Measurements from ENCODE around the gene SF1. TPM values are rescaled to one million over a fixed set of nuclear protein-coding genes. Genes with fewer than 3 reads are reported as not detected.

Gene SF1
- total RNA-seq, 1 experiment from 2014 or later: 360 TPM

DNA sequence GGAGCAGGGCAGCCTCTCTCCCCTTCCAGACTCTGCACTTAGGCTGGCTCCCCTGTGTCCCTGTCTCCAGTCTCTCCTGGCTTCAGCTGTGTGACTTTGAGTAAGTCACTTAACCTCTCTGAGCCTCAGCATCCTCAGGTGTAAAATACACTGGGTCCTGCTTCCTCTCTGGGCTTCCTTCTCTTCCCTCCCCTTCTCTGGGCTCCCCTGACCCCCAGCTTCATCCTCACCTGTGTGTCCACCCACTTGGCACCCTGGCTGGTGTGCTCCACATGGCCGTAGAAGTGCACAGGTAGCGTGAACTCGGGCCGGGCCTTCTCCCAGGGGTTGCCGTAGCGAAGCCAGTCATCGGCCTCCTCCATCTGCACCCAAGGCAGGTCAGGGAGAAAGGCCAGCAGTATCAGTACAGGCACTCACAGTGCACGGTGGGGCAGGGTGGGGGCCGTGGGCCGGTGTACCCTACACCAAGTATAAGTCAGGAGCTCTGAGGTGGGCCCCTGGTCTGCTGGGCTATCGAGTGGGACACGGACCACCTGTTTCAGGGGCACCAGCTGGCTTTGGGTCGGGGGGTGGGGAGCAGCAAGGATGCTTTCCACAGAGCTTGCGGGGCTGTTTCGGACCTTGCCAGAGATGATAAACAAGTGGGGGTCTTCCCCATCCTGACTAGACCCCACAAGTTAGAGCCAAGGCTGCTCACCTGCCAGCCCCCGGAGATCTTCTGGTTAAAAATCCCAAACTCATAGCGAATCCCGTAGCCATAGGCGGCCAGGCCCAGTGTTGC is 20.6 kb downstream of the SF1 start:
- DNase-seq (ENCODE audit: low read depth, low spot score) (no peak), ATAC-seq (no peak)
- CTCF ChIA-PET: interaction anchor here (0.6 kb wide), 1 partner anchor 69 kb away, joined by 8 read pairs; no protein-coding TSS in a partner anchor
- TF ChIP-seq, protein P1, sequence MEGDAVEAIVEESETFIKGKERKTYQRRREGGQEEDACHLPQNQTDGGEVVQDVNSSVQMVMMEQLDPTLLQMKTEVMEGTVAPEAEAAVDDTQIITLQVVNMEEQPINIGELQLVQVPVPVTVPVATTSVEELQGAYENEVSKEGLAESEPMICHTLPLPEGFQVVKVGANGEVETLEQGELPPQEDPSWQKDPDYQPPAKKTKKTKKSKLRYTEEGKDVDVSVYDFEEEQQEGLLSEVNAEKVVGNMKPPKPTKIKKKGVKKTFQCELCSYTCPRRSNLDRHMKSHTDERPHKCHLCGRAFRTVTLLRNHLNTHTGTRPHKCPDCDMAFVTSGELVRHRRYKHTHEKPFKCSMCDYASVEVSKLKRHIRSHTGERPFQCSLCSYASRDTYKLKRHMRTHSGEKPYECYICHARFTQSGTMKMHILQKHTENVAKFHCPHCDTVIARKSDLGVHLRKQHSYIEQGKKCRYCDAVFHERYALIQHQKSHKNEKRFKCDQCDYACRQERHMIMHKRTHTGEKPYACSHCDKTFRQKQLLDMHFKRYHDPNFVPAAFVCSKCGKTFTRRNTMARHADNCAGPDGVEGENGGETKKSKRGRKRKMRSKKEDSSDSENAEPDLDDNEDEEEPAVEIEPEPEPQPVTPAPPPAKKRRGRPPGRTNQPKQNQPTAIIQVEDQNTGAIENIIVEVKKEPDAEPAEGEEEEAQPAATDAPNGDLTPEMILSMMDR (IDR thresholded peaks at IDR 0.05): no peak
- TF ChIP-seq SIN3A (IDR thresholded peaks at IDR 0.05; ENCODE audit: borderline replicate concordance, insufficient read depth, low read depth, low read length): no peak
- no peak for TF ChIP-seq POLR2AphosphoS5 (IDR thresholded peaks at IDR 0.05; ENCODE audit: low read depth, low read length)
- BruUV-seq (replicated peaks): no TSS peak
- H3K36me3 ChIP-seq (ENCODE audit: control insufficient read depth, insufficient read depth, low read length): no peaks in the 10 kb centered on the region
- no peak overlapping the region for H3K4me3 ChIP-seq (ENCODE audit: low read depth in 2 of 2, low read length in 2 of 2)
- intact Hi-C loops (cut with micrococcal nuclease; ENCODE audit: unreplicated experiment): no loop called here
- H3K27me3 ChIP-seq (ENCODE audit: control insufficient read depth, insufficient read depth, low read length): no peaks in the 10 kb centered on the region
- POLR2A ChIA-PET: no interaction called here
- H3K4me1 ChIP-seq (ENCODE audit: control insufficient read depth, insufficient read depth, low read length): peaks cover 3% of the 10 kb centered on the region
- in situ Hi-C loops (cut with HindIII; ENCODE audit: low pct_unique_long_range_greater_than_20kb, low sequenced_read_pairs): no loop called here
- H3K9me3 ChIP-seq (ENCODE audit: control insufficient read depth, insufficient read depth, low read depth, low read length): no peaks in the 10 kb centered on the region
- no peak overlapping the region for H3K27ac ChIP-seq (ENCODE audit: low read length)

GRCh38 chr11:64755681-64756361 is 22.5 kb downstream of the SF1 start:
- ChIA-PET POLR2A (no interaction called here), CTCF (no interaction called here)
- Histone ChIP-seq H3K27me3 (ENCODE audit: control insufficient read depth, insufficient read depth, low read length) (no peaks in the 10 kb centered on the region), H3K4me3 (ENCODE audit: low read depth in 2 of 2, low read length in 2 of 2) (no peak overlapping the region), H3K36me3 (ENCODE audit: control insufficient read depth, insufficient read depth, low read length) (no peaks in the 10 kb centered on the region), H3K27ac (ENCODE audit: low read length) (no peak overlapping the region), H3K4me1 (ENCODE audit: control insufficient read depth, insufficient read depth, low read length) (no peaks in the 10 kb centered on the region), H3K9me3 (ENCODE audit: control insufficient read depth, insufficient read depth, low read depth, low read length) (no peaks in the 10 kb centered on the region)
- intact Hi-C loops (cut with micrococcal nuclease; ENCODE audit: unreplicated experiment): no loop called here
- TF ChIP-seq, protein P1 (IDR thresholded peaks at IDR 0.05): no peak
- TF ChIP-seq, protein P2, sequence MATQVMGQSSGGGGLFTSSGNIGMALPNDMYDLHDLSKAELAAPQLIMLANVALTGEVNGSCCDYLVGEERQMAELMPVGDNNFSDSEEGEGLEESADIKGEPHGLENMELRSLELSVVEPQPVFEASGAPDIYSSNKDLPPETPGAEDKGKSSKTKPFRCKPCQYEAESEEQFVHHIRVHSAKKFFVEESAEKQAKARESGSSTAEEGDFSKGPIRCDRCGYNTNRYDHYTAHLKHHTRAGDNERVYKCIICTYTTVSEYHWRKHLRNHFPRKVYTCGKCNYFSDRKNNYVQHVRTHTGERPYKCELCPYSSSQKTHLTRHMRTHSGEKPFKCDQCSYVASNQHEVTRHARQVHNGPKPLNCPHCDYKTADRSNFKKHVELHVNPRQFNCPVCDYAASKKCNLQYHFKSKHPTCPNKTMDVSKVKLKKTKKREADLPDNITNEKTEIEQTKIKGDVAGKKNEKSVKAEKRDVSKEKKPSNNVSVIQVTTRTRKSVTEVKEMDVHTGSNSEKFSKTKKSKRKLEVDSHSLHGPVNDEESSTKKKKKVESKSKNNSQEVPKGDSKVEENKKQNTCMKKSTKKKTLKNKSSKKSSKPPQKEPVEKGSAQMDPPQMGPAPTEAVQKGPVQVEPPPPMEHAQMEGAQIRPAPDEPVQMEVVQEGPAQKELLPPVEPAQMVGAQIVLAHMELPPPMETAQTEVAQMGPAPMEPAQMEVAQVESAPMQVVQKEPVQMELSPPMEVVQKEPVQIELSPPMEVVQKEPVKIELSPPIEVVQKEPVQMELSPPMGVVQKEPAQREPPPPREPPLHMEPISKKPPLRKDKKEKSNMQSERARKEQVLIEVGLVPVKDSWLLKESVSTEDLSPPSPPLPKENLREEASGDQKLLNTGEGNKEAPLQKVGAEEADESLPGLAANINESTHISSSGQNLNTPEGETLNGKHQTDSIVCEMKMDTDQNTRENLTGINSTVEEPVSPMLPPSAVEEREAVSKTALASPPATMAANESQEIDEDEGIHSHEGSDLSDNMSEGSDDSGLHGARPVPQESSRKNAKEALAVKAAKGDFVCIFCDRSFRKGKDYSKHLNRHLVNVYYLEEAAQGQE (IDR thresholded peaks at IDR 0.05; ENCODE audit: insufficient read depth in 1 of 2, low read depth in 2 of 2, low read length in 1 of 2): no peak
- TF ChIP-seq TCF7L2 (IDR thresholded peaks at IDR 0.05; ENCODE audit: low read depth, low read length) (no peak), POLR2AphosphoS5 (IDR thresholded peaks at IDR 0.05; ENCODE audit: low read depth, low read length) (no peak), SIN3A (IDR thresholded peaks at IDR 0.05; ENCODE audit: borderline replicate concordance, insufficient read depth, low read depth, low read length) (no peak)
- no peak for ATAC-seq
- BruUV-seq (replicated peaks): no TSS peak
- no peak for DNase-seq (ENCODE audit: low read depth, low spot score)
- in situ Hi-C loops (cut with HindIII; ENCODE audit: low pct_unique_long_range_greater_than_20kb, low sequenced_read_pairs): no loop called here
